PC-9 (cell line): ENCODE data around the gene AP2A1.

Source experiments
- CTCF ChIP-seq: fragments of 200-600 bp; sonication (generic); conservative IDR thresholded peaks from 2 replicates; pipeline ENCODE4 v1.6.1; 2017; ENCODE audit warnings: mixed run types, antibody characterized with exemption, mild to moderate bottlenecking, moderate library complexity
- EZH2 ChIP-seq: fragments of 200-600 bp; sonication (generic); IDR thresholded peaks from 2 replicates; pipeline ENCODE4 v1.8.0; 2017; ENCODE audit warnings: antibody characterized with exemption, low read depth

- TF ChIP-seq CTCF = no peak
- no peak for TF ChIP-seq EZH2
These were observed 36.7 kb downstream of the AP2A1 start for GRCh38 chr19:49803529-49803856.
